ENCODE data around the gene CD53.

The CD53 gene

DNA sequence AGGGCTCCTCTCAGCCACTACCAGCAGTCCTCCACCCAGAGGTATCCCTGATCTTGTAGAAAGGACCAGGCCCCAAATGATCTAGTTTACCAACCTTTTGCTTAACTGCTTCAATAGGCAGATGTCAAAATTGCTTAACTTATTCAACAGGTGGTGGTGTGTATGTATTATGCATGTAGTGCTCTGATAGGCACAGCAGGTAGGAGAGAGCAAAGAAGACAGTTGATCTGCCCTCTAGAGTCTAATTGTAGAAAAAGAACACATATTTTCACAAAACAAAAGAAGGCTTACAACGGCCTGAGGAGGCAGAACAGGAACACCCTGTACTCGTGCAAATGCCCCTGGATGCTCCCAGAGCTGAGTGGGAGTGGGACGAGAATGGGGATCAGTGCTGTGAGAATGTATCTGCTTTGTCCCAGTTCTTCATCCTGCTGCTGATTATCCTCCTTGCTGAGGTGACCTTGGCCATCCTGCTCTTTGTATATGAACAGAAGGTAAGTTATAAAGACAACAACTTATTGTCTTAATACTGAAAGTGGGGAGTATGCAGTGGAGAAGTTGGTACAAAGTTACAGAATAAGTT lies 21.1 kb downstream of the CD53 start:
- no peak for TF ChIP-seq EZH2phosphoT487 (conservative IDR thresholded peaks at IDR 0.05; ENCODE audit: low read length)
- TF ChIP-seq, protein P1, sequence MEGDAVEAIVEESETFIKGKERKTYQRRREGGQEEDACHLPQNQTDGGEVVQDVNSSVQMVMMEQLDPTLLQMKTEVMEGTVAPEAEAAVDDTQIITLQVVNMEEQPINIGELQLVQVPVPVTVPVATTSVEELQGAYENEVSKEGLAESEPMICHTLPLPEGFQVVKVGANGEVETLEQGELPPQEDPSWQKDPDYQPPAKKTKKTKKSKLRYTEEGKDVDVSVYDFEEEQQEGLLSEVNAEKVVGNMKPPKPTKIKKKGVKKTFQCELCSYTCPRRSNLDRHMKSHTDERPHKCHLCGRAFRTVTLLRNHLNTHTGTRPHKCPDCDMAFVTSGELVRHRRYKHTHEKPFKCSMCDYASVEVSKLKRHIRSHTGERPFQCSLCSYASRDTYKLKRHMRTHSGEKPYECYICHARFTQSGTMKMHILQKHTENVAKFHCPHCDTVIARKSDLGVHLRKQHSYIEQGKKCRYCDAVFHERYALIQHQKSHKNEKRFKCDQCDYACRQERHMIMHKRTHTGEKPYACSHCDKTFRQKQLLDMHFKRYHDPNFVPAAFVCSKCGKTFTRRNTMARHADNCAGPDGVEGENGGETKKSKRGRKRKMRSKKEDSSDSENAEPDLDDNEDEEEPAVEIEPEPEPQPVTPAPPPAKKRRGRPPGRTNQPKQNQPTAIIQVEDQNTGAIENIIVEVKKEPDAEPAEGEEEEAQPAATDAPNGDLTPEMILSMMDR (IDR thresholded peaks at IDR 0.05; ENCODE audit: insufficient read depth, low read length, poor library complexity, severe bottlenecking), result no peak
- Histone ChIP-seq H3K4me2 (ENCODE audit: low read depth, low read length, poor library complexity, severe bottlenecking) (no peak overlapping the region), H3F3A (ENCODE audit: insufficient read depth) (no peaks in the 10 kb centered on the region; the same call in none of the 2 replicates), H4K20me1 (ENCODE audit: low read depth, low read length) (peaks cover 37% of the 10 kb centered on the region), H3K9me2 (replicated peaks; ENCODE audit: insufficient read depth, low read length) (no peaks in the 10 kb centered on the region), H3K79me2 (ENCODE audit: insufficient read depth, low read length) (peaks cover 68% of the 10 kb centered on the region), H3K4me3 (ENCODE audit: insufficient read depth, low read length, poor library complexity, severe bottlenecking) (no peak overlapping the region), H3K9ac (ENCODE audit: low read length) (no peak overlapping the region), H3K27me3 (ENCODE audit: low read length) (no peaks in the 10 kb centered on the region), H3K36me3 (ENCODE audit: low read length) (peaks cover 54% of the 10 kb centered on the region), H3K27ac (ENCODE audit: low read depth, low read length) (no peak overlapping the region), H3K9me3 (ENCODE audit: insufficient read depth, low read length) (no peaks in the 10 kb centered on the region), H2AFZ (ENCODE audit: low read depth, low read length, severe bottlenecking) (no peak overlapping the region)

DNA sequence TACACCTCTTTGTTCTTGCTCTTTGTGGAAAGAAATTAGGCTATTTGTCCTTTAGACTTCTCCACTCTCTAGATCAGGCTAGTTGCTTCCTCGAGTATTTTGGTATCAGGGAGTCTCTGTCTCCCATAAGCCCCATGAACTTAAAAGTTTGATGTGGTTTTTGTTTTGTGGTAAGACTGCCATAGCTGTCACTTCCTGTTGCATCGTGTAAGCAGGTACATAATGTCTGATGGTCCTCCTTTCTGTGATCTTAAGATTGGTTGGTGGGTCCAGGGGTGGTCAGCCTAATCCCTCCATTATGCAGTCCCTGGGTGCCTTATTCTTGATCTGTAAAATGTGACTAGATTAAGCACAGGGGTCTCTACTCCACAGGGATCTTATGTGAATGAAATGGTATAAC lies 23.1 kb downstream of the CD53 start:
- Histone ChIP-seq H3K4me2 (ENCODE audit: low read depth, low read length, poor library complexity, severe bottlenecking) (no peak overlapping the region), H3F3A (ENCODE audit: insufficient read depth) (no peaks in the 10 kb centered on the region; the same call in 1 of the 2 replicates), H3K36me3 (ENCODE audit: low read length) (peaks cover 61% of the 10 kb centered on the region), H3K9ac (ENCODE audit: low read length) (no peak overlapping the region), H3K27ac (ENCODE audit: low read depth, low read length) (no peak overlapping the region), H4K20me1 (ENCODE audit: low read depth, low read length) (peaks cover 23% of the 10 kb centered on the region), H2AFZ (ENCODE audit: low read depth, low read length, severe bottlenecking) (no peak overlapping the region), H3K79me2 (ENCODE audit: insufficient read depth, low read length) (peaks cover 47% of the 10 kb centered on the region), H3K27me3 (ENCODE audit: low read length) (no peaks in the 10 kb centered on the region), H3K9me3 (ENCODE audit: insufficient read depth, low read length) (no peaks in the 10 kb centered on the region), H3K9me2 (replicated peaks; ENCODE audit: insufficient read depth, low read length) (no peaks in the 10 kb centered on the region), H3K4me3 (ENCODE audit: insufficient read depth, low read length, poor library complexity, severe bottlenecking) (no peak overlapping the region)
- no peak for TF ChIP-seq EZH2phosphoT487 (conservative IDR thresholded peaks at IDR 0.05; ENCODE audit: low read length)
- TF ChIP-seq, protein P1 (IDR thresholded peaks at IDR 0.05; ENCODE audit: insufficient read depth, low read length, poor library complexity, severe bottlenecking), result no peak

DNA sequence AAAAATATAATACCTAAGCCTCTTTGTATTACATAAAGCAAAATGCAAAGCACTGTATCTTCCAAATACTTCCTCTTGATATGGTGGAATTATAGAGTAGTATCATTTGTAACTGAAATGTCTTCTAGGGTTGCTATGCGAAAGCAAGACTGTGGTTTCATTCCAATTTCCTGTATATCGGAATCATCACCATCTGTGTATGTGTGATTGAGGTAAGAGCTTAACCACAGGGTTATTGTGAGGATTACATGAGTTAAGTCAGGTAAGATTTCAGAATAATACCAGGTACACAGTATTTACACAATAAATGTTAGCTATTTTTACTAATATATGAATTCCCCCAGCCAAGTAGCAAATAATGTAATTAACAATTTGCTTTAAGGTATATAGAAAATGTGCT lies 24.7 kb downstream of the CD53 start:
- peaks cover 52% of the 10 kb centered on the region for H3K36me3 ChIP-seq (ENCODE audit: low read length)
- H3K4me3 ChIP-seq (ENCODE audit: insufficient read depth, low read length, poor library complexity, severe bottlenecking), result no peak overlapping the region
- TF ChIP-seq, protein P1 (IDR thresholded peaks at IDR 0.05; ENCODE audit: insufficient read depth, low read length, poor library complexity, severe bottlenecking), result no peak
- TF ChIP-seq EZH2phosphoT487 (conservative IDR thresholded peaks at IDR 0.05; ENCODE audit: low read length), result no peak
- H3K9me2 ChIP-seq (replicated peaks; ENCODE audit: insufficient read depth, low read length), result no peaks in the 10 kb centered on the region
- H3F3A ChIP-seq (ENCODE audit: insufficient read depth), result no peaks in the 10 kb centered on the region; the same call in none of the 2 replicates
- no peaks in the 10 kb centered on the region for H3K27me3 ChIP-seq (ENCODE audit: low read length)
- no peak overlapping the region for H3K9ac ChIP-seq (ENCODE audit: low read length)
- H4K20me1 ChIP-seq (ENCODE audit: low read depth, low read length), result peaks cover 19% of the 10 kb centered on the region
- no peaks in the 10 kb centered on the region for H3K9me3 ChIP-seq (ENCODE audit: insufficient read depth, low read length)
- peaks cover 31% of the 10 kb centered on the region for H3K79me2 ChIP-seq (ENCODE audit: insufficient read depth, low read length)
- no peak overlapping the region for H2AFZ ChIP-seq (ENCODE audit: low read depth, low read length, severe bottlenecking)
- H3K4me2 ChIP-seq (ENCODE audit: low read depth, low read length, poor library complexity, severe bottlenecking), result no peak overlapping the region
- H3K27ac ChIP-seq (ENCODE audit: low read depth, low read length), result no peak overlapping the region

All from SU-DHL-6 (cell line).